ENCODE data around the gene CXCR6.

DNA sequence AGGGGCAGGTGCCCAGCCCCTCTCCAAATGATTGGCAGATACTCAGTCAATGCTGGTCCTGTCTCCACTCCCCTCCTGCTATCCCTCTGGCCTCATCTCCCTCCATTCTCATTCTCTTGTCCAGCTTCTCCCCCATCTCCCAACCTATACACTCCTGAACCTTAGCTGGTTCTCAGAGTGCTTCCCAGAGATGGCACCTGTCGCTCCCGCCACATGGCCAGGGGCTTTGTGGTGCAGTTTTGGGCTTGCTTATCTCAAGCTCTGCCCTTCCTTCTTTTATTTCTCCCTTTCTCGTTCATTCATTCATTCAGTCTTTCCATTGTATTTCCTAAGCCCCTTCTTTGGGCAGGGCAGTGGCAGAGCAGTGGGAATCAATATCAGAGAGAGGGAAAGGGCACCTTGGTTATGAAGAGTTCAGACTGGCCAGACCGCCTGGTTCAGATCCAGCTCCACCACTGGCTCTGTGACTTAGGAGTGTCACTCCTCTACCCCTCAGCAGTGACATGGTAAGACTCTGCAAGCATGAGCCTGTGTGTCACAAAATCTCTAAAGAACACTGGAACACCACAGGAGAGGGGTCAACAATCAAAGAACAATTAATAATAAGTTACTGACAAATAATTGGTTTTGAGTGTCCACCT is 20.2 kb upstream of the CXCR6 start:
- TF ChIP-seq, protein P1, sequence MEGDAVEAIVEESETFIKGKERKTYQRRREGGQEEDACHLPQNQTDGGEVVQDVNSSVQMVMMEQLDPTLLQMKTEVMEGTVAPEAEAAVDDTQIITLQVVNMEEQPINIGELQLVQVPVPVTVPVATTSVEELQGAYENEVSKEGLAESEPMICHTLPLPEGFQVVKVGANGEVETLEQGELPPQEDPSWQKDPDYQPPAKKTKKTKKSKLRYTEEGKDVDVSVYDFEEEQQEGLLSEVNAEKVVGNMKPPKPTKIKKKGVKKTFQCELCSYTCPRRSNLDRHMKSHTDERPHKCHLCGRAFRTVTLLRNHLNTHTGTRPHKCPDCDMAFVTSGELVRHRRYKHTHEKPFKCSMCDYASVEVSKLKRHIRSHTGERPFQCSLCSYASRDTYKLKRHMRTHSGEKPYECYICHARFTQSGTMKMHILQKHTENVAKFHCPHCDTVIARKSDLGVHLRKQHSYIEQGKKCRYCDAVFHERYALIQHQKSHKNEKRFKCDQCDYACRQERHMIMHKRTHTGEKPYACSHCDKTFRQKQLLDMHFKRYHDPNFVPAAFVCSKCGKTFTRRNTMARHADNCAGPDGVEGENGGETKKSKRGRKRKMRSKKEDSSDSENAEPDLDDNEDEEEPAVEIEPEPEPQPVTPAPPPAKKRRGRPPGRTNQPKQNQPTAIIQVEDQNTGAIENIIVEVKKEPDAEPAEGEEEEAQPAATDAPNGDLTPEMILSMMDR (IDR thresholded peaks at IDR 0.05 in 4 of 5, conservative IDR thresholded peaks at IDR 0.05 in 1 of 5): no peak
- TF ChIP-seq POLR2A (IDR thresholded peaks at IDR 0.05): no peak

Data from gastrocnemius medialis (tissue), 4 donors.